PC-9 (cell line): Measurements from ENCODE around the gene PGA5. TPM values are rescaled to one million over a fixed set of nuclear protein-coding genes. Genes with fewer than 3 reads are reported as not detected.

ENCODE experiments used
- BruUV-seq: library from RNA; stranded (reverse); fragments of 400-500 nt; replicated peaks from 2 replicates; lab custom pipeline; 2021; lab: Mats Ljungman, UMichigan
- CTCF ChIA-PET: fragments of 300-600 bp; sonication (Branson Sonifier 250); formaldehyde crosslinking; loops from one replicate; lab custom pipeline; 2022; ENCODE audit warnings: antibody characterized with exemption; lab: Charles Lee
- POLR2A ChIA-PET: fragments of 300-600 bp; sonication (Branson Sonifier 250); formaldehyde crosslinking; loops from one replicate; lab custom pipeline; 2022; ENCODE audit warnings: antibody characterized with exemption; ENCODE audit not compliant: unreplicated experiment; lab: Charles Lee
- DNase-seq, 2 experiments: peaks; one replicate each; pipeline versions ENCODE4 v3.0.0 to v3.0.0-alpha.2; 2015 to 2022; ENCODE audit warnings: mixed read lengths in 1 of 2
- H2AFZ ChIP-seq: fragments of 200-600 bp; sonication (generic); 2 replicates; pipeline ENCODE4 v1.8.1; 2017; ENCODE audit warnings: antibody characterized with exemption
- H3F3A ChIP-seq: fragments of 200-600 bp; sonication (generic); 2 replicates; pipeline ENCODE4 v1.8.1; 2017; ENCODE audit warnings: antibody characterized with exemption, mild to moderate bottlenecking, low read depth; ENCODE audit not compliant: insufficient read depth
- H3K27ac ChIP-seq: fragments of 200-600 bp; sonication (generic); 2 replicates; pipeline ENCODE4 v1.6.1; 2016; ENCODE audit warnings: mixed run types
- H3K27me3 ChIP-seq: fragments of 200-600 bp; sonication (generic); 2 replicates; pipeline ENCODE4 v1.6.1; 2016; ENCODE audit warnings: low read depth, mixed run types; ENCODE audit not compliant: insufficient read depth
- H3K36me3 ChIP-seq: fragments of 200-600 bp; sonication (generic); 2 replicates; pipeline ENCODE4 v1.6.1; 2016; ENCODE audit warnings: low read depth, mixed run types
- H3K4me1 ChIP-seq: fragments of 200-600 bp; sonication (generic); replicated peaks from 2 replicates; pipeline ENCODE4 v1.6.1; 2016; ENCODE audit warnings: mixed run types; ENCODE audit not compliant: insufficient read depth
- H3K4me2 ChIP-seq: fragments of 200-600 bp; sonication (generic); 2 replicates; pipeline ENCODE4 v1.6.1; 2017; ENCODE audit warnings: mixed run types
- H3K4me3 ChIP-seq: fragments of 200-600 bp; sonication (generic); 2 replicates; pipeline ENCODE4 v1.6.1; 2016; ENCODE audit warnings: mixed run types
- H3K79me2 ChIP-seq: fragments of 200-600 bp; sonication (generic); 2 replicates; pipeline ENCODE4 v1.6.1; 2017; ENCODE audit warnings: low read depth, mixed run types
- H3K9me2 ChIP-seq: fragments of 200-600 bp; sonication (generic); 2 replicates; pipeline ENCODE4 v1.8.1; 2017; ENCODE audit warnings: mild to moderate bottlenecking; ENCODE audit not compliant: insufficient read depth
- H3K9me3 ChIP-seq: fragments of 200-600 bp; sonication (generic); 2 replicates; pipeline ENCODE4 v1.8.1; 2016; ENCODE audit warnings: low read depth; ENCODE audit not compliant: insufficient read depth
- H4K20me1 ChIP-seq: fragments of 200-600 bp; sonication (generic); 2 replicates; pipeline ENCODE4 v1.8.1; 2017; ENCODE audit not compliant: insufficient read depth
- EZH2 ChIP-seq: fragments of 200-600 bp; sonication (generic); IDR thresholded peaks from 2 replicates; pipeline ENCODE4 v1.8.0; 2017; ENCODE audit warnings: antibody characterized with exemption, low read depth
- intact Hi-C: fragments of 100-400 bp; cut with micrococcal nuclease; formaldehyde crosslinking; loops from one replicate; pipeline ENCODE4 v1.10.0; 2022; ENCODE audit not compliant: unreplicated experiment
- total RNA-seq: library from RNA; stranded (reverse); gene quantifications from 2 replicates; pipeline ENCODE4 v1.2.3, GENCODE V29; 2021
- TF ChIP-seq, protein P1 (sequence below): fragments of 200-600 bp; sonication (generic); conservative IDR thresholded peaks from 2 replicates; pipeline ENCODE4 v1.6.1; 2017; ENCODE audit warnings: mixed run types, antibody characterized with exemption, mild to moderate bottlenecking, moderate library complexity

Gene PGA5
- total RNA-seq, 1 experiment from 2014 or later = not detected

GRCh38 chr11:61273178-61274078, 32.5 kb downstream of the PGA5 start:
- Histone ChIP-seq H2AFZ (no peak overlapping the region), H3K79me2 (no peaks in the 10 kb centered on the region), H4K20me1 (no peaks in the 10 kb centered on the region; the same call in none of the 2 replicates), H3K9me3 (no peaks in the 10 kb centered on the region), H3K36me3 (no peaks in the 10 kb centered on the region), H3K27me3 (peaks cover 37% of the 10 kb centered on the region), H3K4me3 (no peak overlapping the region), H3K27ac (no peak overlapping the region), H3F3A (peaks cover 8% of the 10 kb centered on the region; the same call in 1 of the 2 replicates), H3K4me2 (no peak overlapping the region), H3K9me2 (no peaks in the 10 kb centered on the region), H3K4me1 (no peaks in the 10 kb centered on the region)
- no TSS peak for BruUV-seq
- POLR2A ChIA-PET = interaction anchor here (1.1 kb wide), 1 partner anchor 89 kb away, joined by 3 read pairs; the partner anchor contains the start of gene TMEM138
- intact Hi-C loops = loop anchor here (2.0 kb wide), 1 partner anchor 149 kb away; no protein-coding TSS in a partner anchor
- no peak for TF ChIP-seq EZH2
- TF ChIP-seq, protein P1, sequence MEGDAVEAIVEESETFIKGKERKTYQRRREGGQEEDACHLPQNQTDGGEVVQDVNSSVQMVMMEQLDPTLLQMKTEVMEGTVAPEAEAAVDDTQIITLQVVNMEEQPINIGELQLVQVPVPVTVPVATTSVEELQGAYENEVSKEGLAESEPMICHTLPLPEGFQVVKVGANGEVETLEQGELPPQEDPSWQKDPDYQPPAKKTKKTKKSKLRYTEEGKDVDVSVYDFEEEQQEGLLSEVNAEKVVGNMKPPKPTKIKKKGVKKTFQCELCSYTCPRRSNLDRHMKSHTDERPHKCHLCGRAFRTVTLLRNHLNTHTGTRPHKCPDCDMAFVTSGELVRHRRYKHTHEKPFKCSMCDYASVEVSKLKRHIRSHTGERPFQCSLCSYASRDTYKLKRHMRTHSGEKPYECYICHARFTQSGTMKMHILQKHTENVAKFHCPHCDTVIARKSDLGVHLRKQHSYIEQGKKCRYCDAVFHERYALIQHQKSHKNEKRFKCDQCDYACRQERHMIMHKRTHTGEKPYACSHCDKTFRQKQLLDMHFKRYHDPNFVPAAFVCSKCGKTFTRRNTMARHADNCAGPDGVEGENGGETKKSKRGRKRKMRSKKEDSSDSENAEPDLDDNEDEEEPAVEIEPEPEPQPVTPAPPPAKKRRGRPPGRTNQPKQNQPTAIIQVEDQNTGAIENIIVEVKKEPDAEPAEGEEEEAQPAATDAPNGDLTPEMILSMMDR = no peak
- CTCF ChIA-PET = interaction anchor here (0.6 to 0.7 kb wide), 2 partner anchors 123 to 220 kb away, joined by 3 read pairs; no protein-coding TSS in a partner anchor
- peak in 1 of 2 experiments; percentile 69 for DNase-seq

DNA sequence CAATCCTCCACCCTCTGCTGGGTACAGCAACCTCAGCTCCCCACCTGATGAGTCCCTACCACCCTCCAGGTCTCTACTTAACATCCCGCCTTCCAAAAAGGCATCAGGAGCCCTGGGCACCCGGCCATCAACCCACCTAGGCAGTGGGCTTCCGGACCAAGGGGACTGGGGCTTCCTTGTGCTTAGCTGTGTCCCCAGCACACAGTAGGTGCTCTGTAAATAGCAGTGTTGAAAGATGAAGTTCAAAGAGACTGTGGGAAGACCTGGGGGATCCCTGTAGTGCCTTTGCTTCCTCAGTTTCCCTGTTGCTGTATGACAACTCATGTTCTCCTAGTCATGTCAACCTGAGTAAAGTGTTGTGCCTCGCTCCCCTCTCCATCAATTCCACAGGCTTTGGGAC, 33.1 kb downstream of the PGA5 start:
- H3K4me3 ChIP-seq = no peak overlapping the region
- ChIA-PET POLR2A (no interaction called here), CTCF (interaction anchor here (0.6 kb wide), 1 partner anchor 219 kb away, joined by 3 read pairs; no protein-coding TSS in a partner anchor)
- no TSS peak for BruUV-seq
- H3F3A ChIP-seq = peaks cover 8% of the 10 kb centered on the region; the same call in 1 of the 2 replicates
- H3K27ac ChIP-seq = no peak overlapping the region
- no peak for DNase-seq
- no peaks in the 10 kb centered on the region for H3K4me1 ChIP-seq
- H3K9me2 ChIP-seq = no peaks in the 10 kb centered on the region
- no peaks in the 10 kb centered on the region for H3K79me2 ChIP-seq
- H3K27me3 ChIP-seq = peaks cover 43% of the 10 kb centered on the region
- H3K9me3 ChIP-seq = no peaks in the 10 kb centered on the region
- TF ChIP-seq, protein P1 = no peak
- no peak for TF ChIP-seq EZH2
- H4K20me1 ChIP-seq = no peaks in the 10 kb centered on the region; the same call in none of the 2 replicates
- intact Hi-C loops = no loop called here
- H3K4me2 ChIP-seq = no peak overlapping the region
- H3K36me3 ChIP-seq = no peaks in the 10 kb centered on the region
- H2AFZ ChIP-seq = no peak overlapping the region

DNA sequence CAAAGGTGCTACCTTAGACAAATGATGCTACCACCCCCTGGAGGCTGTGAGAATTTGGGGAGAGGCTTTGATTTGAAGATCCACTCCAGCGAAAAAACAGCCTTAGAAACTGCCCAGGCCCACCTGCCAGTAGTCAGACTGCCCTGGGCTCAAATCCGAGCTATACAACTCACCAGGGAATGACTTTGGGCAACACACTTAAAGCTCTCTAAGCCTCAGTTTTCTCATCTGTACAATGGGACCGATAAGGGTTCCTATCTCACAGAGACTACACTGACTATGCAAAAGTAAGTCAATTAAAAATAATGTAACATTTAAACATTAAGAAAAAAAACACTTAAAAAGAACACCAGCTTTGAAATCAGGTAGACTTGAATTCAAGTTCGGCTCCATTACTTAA, 34.2 kb downstream of the PGA5 start:
- no peaks in the 10 kb centered on the region for H3K4me1 ChIP-seq
- no peaks in the 10 kb centered on the region for H3K9me3 ChIP-seq
- H3K9me2 ChIP-seq = no peaks in the 10 kb centered on the region
- no peak overlapping the region for H3K4me2 ChIP-seq
- no peaks in the 10 kb centered on the region for H3K36me3 ChIP-seq
- DNase-seq = no peak
- H3K4me3 ChIP-seq = no peak overlapping the region
- H4K20me1 ChIP-seq = no peaks in the 10 kb centered on the region; the same call in 1 of the 2 replicates
- intact Hi-C loops = no loop called here
- no peak overlapping the region for H3K27ac ChIP-seq
- no peaks in the 10 kb centered on the region for H3K79me2 ChIP-seq
- no peak for TF ChIP-seq EZH2
- TF ChIP-seq, protein P1 = no peak
- POLR2A ChIA-PET = no interaction called here
- BruUV-seq = no TSS peak
- H2AFZ ChIP-seq = no peak overlapping the region
- H3F3A ChIP-seq = peaks cover 8% of the 10 kb centered on the region; the same call in 1 of the 2 replicates
- CTCF ChIA-PET = no interaction called here
- H3K27me3 ChIP-seq = peaks cover 49% of the 10 kb centered on the region
